Cerebellar nuclear complex (tissue), 1 donor: Measurements from ENCODE around the gene CFAP300.

Experiments
- DNase-seq, 2 experiments: peaks; one replicate each; lab custom pipeline; 2025; lab: John Stamatoyannopoulos, UW

The CFAP300 gene

GRCh38 chr11:102047305-102047924 lies at the start of gene CFAP300:
CFAP300 (plus strand) TSS chr11:102047437; CDS start chr11:102047471, 34 bp downstream.
- DNase-seq = no peak

GRCh38 chr11:102001657-102002338 lies 45.4 kb upstream of the CFAP300 start:
- no peak for DNase-seq

- DNase-seq = no peak
Observed at GRCh38 chr11:102004220-102004619, 43.0 kb upstream of the CFAP300 start.

- DNase-seq = no peak
Observed at GRCh38 chr11:102005306-102005705, 41.9 kb upstream of the CFAP300 start.

- DNase-seq = no peak
Observed at GRCh38 chr11:102006835-102007566, 40.2 kb upstream of the CFAP300 start.

GRCh38 chr11:102007567-102008437 lies 39.4 kb upstream of the CFAP300 start:
- DNase-seq = no peak

- no peak for DNase-seq
Observed at GRCh38 chr11:102010776-102011494, 36.3 kb upstream of the CFAP300 start.

- no peak for DNase-seq
Observed at GRCh38 chr11:102012946-102013345, 34.3 kb upstream of the CFAP300 start.

GRCh38 chr11:102014756-102015155 lies 32.5 kb upstream of the CFAP300 start:
- no peak for DNase-seq

GRCh38 chr11:102017026-102017425 lies 30.2 kb upstream of the CFAP300 start:
- DNase-seq = no peak

- DNase-seq = no peak
Observed at GRCh38 chr11:102026217-102026616, 21.0 kb upstream of the CFAP300 start.

- DNase-seq = no peak
Observed at GRCh38 chr11:102026959-102027358, 20.3 kb upstream of the CFAP300 start.

GRCh38 chr11:102036757-102037156 lies 10.5 kb upstream of the CFAP300 start:
- DNase-seq = no peak

- no peak for DNase-seq
Observed at GRCh38 chr11:102046841-102047240, 396 bp upstream of the CFAP300 start.

GRCh38 chr11:102050927-102051575 lies 3.8 kb downstream of the CFAP300 start:
- no peak for DNase-seq

- DNase-seq = no peak
Observed at GRCh38 chr11:102061276-102061675, 14.0 kb downstream of the CFAP300 start.

- DNase-seq = no peak
Observed at GRCh38 chr11:102062106-102062505, 14.9 kb downstream of the CFAP300 start.

- DNase-seq = no peak
Observed at GRCh38 chr11:102064316-102064715, 17.1 kb downstream of the CFAP300 start.

GRCh38 chr11:102070766-102071165 lies 23.5 kb downstream of the CFAP300 start:
- no peak for DNase-seq

GRCh38 chr11:102071497-102072472 lies 24.5 kb downstream of the CFAP300 start:
- DNase-seq = no peak
